Measurements from ENCODE around the gene MOBP.

MOBP gene

DNA sequence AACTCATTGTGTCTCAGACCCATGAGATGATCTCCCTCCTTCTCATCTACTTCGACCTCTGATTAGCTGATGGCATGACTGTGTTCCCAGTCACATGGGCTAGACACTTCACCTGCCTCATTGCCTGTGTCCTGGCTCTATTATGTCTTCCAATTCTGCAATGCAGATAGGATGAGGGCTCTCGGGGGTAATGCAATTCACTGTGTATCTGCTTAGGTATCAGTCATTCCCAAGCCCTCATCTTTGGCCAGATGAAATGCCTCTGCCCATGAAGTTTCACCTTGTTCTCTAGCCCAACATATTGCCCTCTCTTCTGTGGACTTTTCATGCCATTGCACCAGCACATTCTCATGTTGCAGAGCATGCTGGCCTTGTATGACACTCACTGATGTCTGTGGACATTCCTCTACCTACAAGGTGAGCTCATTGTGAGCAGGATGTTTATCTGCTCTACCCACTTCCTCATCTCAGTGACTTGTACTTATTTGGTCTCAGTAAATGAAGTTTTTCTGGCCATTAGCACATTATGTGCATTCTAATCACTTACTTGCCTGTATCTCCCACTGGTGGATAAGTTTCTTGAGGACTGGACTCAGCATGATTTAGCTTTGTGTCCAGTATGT lies 32.3 kb downstream of the MOBP start:
- FAIRE-seq, result no peak

DNA sequence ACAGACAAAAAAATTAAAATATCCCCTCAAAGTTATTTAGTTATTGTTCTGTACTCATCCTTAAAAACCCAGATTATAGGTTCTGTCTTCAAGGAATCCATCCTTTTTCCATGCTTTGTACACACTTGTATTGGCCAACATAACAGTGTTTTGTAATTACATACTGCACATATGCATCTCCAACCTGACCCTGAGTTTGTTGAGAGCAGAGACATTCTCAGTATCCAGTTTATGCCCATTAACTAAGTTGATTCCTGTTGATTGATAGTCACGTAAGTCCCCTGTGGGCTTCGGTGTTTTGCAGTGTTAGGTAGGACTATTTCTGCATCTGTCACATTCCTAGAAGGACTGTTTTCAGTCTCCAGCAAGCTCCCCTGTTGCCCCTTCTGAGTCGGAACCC lies 33.6 kb downstream of the MOBP start:
- no peak for FAIRE-seq

DNA sequence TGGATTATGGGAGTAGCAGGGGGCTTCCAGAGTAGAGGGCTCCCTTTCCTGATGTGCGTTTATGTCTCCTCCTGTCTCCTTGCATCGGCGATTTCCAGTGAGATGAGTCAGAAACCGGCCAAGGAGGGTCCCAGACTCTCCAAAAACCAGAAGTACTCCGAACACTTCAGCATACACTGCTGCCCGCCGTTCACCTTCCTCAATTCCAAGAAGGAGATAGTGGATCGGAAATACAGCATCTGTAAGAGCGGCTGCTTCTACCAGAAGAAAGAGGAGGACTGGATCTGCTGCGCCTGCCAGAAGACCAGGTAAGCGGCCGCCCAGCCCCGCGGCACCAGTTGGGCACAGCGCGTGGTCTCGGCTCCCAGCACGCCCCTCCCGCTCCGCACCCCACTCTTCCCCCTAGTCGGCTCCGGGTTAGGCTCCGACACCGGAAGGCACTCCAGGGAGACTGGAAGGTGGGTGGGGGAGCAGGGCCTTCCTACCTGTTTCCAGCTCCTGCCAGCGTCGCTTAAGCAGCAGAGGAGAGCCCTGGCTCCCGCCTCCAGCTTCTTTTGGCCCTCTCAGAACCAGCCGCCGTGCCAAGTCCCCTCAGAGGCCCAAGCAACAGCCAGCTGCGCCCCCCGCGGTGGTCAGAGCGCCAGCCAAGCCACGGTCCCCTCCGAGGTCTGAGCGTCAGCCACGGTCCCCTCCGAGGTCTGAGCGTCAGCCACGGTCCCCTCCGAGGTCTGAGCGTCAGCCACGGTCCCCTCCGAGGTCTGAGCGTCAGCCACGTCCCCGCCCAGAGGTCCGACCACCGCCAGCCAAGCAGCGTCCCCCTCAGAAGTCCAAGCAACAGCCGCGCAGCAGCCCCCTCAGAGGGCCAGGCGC lies 34.7 kb downstream of the MOBP start:
- FAIRE-seq, result no peak

DNA sequence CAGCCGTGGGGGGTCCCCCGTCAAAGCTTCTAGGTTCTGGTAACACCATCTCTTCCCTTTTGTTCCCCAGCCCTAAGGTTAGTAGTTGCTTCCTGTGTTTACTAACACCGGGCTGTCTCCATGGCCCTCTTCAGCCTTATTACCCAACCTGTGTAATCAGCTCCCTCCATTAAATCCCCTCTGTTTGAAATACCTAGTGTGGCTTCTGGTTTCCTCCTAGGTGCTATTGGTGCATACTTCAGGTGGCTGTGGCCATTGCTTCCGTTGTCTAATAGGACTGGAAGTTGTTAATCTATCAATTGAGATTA lies 35.3 kb downstream of the MOBP start:
- no peak for FAIRE-seq

DNA sequence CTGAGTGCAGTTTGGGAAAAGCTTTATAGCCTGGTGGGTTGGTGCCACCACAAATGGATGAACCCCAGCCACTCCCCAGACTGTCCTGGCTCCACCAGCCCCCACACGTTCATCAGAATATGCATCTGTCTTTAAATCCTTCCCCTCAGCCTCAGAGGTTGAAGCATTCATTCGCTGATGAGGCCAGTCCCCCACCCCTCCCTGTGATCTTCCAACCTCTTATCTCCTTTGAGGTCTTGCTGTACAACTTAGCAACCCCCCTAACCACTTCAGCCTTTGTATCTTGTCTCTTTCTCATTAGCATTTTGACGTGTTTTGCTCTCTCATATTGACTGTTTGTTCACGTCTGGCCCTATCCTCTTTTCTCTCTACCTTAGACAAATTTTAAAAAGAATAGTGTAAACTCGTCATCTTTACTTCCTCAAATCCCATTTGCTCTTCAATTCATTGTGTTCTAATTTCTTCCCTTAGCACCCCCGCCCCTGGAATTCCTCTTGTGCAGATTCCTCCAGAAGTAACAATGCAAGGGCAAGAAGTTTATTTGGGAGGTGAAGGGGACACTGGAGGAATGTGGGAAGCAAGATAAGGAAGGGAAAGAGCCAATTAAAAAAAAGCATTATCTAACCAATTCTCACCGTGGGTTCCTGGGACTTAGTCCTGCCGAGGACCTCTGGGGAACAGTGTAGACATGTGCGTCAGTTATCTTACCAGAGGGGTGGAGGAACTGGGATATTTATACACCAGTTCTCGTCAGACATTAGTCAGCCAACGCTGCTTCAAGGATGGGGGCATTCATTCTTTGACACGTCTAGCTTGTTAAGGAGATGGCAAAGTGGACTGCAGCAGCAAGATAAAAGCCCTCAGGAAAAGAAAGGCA lies 38.6 kb downstream of the MOBP start:
- no peak for FAIRE-seq

DNA sequence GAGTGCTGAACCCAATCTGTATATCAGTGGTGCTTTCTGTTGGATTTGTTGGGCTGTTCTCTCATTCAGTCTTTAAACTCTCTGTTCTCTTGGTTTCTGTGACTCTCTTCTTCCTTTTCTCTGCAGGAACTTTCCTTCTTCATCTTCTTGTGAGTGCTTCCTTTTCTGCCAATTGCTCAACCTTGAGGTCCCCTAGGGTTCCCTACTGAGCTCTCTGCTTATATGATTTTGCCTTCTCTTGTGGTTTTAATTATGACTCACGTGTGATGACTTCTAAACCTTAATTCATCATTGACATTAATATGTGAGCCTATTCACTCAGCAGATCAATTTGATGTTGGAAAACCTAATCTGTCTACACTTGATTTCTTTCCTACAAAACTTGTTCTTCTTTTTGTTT lies 39.4 kb downstream of the MOBP start:
- FAIRE-seq, result no peak

DNA sequence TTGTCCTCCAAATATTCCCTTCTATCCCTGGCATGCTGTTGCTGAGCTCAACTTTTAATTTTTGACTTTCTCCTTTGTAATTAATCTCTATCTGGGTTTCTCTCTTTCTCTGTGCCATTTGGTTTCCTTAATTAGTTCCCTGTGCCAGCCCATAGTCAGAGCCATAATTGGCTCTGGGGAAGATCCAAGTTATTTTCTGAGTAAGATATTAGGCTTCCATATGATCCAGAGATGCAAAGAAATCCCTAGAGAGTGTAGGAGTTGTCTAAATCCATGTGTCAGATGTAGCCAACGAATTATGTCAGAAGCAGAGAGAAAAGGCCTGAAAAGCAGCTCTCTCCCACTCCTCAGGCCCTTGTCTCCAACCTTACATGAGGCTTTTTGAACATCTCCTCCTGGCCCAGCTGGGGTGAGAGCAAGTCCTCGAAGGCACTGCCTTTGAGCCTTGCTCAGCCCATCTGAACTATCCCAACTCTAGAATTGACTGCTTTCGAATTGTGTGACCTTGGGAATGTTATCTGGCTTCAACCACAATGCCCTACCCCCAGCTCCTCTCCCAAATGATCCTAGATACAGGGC lies 46.4 kb downstream of the MOBP start:
- FAIRE-seq, result no peak

DNA sequence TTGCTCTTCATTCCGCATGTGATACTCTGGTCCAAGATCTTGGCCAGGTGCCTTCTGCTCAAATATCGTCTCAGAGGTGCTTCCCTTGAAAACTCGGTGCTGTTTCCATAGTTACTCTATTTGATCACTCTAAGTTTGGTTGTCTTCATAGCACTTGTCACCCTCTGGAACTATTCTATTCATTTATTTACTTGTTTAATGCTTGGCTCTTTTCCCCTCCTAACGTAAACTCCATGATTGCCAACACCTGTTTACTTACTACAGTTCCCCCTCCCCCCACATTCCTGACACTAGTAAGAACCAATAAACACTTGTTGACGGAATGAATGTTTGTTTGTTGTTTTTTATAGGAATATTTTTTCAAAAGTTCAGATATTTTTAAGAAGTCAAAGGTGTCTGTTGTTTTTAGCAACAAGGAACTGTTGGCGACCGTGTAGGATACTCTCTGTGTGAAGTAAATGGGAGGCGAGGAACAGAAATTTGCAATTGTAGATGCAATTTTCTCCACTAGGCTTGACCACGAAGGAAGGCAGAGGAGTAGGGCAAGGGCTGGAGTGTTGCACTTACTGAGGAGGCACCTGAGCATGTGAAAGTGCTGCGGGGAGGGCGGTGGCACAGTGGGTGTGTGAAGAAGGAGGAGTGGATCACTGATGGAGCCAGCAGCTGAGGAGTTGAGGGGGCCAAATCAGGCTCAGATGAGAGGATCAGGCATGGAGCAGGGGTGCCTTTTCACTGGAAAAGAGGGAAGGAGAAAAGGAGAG lies 48.4 kb downstream of the MOBP start:
- no peak for FAIRE-seq

DNA sequence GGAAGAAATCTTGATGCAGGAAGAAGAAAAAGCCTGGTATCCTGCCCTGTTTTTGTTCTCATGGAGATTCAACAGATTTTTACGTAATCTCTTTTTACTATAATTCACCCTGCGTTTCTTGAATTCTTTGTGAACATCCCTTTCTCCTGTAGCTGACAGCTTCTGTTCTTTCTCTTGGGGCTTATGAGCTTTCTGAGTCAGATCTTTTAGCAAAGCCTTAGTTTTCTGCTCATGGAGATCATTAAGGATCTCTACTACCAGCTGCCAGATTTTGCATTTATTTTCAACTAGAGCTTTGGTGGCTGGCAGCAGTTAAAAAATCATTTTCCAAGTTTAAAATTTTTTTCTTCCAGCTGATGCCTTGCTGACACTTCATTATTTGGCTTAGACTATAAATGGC lies 51.6 kb downstream of the MOBP start:
- no peak for FAIRE-seq

DNA sequence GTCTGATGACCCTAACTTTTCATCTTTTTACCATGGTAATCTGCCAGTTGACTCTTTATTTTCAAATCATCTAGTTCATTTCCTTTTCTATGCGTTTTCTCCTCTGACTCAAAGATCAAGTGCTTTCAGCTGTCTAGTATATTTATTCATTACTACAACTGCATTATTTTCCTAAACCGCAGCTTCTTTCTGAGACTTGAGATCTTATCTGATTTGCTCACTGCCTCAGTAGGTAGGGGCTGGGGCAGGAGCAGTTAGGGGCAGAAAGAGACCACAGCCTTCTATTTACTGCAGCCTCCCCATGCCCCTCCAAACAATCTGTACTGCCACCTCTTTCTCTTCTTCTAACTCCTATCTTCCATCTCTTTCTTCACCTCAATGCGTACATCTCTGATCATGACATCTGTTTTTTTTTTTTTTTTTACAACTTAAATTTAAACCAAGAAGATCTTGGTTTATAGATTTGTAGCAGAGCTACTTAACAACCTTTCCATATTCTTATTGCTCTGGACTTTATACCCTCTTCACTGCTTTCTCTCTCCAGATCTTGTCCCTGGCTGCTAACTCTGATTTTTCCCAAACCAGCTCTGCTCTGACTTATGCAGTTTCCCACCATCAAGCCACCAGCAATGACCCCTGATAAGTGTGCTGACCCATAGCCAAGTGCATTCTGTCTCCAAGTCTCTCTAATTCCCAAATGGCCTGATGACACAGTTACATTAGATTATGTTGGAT lies 52.2 kb downstream of the MOBP start:
- no peak for FAIRE-seq

DNA sequence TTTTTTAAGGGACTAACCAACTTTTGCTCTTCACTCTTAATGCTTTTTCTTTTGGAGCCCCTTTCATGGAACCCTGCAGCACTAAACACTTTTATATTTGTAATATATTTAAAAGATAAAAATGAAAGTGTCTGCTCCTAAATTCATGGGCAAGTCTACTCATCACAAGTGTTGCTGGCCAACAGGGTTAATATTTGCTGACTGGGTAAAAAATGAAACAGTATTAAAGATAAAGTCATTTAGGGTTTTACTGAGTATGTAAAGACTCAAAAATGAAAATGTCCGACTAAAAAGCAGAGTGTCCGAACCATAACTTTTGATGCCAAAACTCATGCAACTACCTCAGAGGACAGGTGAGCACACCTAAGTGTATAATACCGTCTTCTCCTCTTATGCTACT lies 54.0 kb downstream of the MOBP start:
- no peak for FAIRE-seq

DNA sequence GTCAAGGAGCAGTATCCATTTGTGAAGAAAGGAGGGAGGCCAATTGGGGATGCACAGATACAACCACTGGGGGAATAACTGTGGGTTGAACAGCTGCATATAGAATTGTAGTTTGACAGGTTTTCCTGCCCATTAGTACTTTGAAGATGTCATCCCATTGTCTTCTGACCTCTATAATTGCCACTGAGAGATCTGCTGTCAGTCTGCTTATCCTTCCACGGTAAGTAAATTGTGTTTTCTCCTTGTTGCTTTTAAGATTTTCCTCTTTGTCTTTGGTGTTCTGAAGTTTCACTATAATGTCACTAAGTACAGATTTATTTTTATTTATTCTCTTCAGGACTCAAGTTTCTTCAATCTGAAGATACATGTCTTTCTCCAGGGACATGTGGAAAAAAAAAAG lies 56.6 kb downstream of the MOBP start:
- FAIRE-seq, result no peak

DNA sequence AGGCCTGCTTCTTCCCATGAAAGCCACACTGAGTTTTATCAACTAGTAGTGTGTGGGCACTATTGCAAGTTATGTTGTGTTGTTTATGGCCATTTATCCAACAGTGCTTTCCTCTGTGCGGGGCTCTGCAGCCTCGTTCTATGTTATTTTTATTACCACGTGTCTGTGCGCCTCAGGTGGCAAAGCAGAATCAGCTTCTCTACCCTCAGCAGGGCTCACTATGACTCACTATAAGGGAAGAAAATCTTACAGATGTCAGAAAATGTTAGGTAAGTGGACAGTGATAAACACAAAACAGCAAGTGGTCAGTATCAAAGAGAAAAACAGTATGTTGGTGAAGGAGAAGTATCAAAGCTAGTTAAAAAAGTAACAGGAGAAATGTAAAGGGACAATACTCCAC lies 61.4 kb downstream of the MOBP start:
- no peak for FAIRE-seq

DNA sequence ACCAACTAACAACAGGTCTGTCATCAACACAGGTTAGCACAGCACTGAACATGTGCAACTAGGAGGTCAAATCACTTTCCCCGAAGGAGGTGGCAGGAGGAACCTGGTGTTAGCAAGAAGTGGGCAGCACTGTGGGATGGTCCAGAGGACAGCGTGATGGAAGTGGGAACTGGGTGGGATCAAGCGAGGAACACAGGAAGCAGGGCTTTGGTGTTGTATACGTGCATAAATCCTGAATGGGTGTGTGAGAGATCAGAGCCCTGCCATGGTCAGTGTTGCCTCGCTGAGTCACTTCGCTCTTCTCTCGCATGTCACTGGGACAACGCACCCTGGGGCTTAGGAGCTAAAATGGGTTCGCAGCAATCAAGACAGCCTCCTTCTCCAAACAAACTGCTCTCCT lies 62.1 kb downstream of the MOBP start:
- FAIRE-seq, result no peak

DNA sequence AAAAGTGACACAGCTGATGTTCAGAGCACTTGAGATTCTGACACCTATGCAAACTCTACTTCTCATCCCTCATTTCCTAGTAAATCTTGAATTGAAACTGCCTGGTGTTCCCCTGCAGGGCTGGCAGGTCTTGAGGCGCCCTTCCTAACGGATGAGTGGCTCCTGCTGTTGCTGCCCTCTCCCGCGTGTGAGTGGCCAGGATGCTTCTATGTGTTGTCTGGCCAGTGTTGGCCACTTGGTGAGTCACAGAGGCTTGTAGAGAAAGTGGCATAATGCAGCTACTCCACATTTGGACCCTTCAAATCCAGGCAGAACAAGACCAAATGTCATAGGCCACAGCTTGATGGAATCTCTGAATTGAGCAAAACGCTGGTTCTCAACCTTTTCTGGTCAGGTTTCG lies 63.6 kb downstream of the MOBP start:
- FAIRE-seq, result no peak

DNA sequence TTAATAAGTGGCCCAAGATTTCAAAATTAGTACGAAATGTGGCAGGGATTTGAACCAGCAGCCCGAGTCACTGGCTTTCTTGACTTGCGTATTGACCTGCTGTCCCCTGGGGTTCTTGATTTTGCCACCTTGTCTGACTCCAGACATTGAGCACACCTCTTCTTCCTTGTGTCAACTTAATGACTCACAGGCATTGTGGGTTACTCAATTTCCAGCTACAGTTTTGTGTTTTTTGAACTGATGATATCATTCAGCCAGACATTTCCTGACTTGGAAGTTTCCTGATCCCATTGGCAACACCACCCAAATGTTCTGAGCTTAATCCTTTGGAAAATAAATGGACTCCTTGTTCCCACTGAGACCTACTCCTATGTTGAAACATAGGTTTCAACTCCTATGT lies 64.2 kb downstream of the MOBP start:
- no peak for FAIRE-seq

DNA sequence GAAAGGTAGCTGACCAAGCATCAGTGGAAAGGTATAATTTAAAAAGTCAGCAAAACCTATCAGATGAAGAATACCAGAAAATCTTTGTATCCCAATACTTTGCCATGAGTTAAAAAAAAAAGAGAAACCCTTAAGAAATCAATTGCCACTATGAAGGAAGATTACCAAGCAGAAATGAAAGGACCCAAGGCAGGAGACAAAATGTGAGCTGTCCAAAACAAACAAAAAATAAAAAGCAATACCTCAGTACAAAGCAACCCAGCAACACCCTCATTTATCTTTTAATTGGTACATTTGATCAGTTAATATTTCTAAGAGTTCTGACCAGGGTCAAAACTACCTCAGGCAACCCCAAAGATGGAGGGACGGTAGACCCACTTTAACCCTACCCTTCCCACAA lies 65.3 kb downstream of the MOBP start:
- FAIRE-seq, result no peak

DNA sequence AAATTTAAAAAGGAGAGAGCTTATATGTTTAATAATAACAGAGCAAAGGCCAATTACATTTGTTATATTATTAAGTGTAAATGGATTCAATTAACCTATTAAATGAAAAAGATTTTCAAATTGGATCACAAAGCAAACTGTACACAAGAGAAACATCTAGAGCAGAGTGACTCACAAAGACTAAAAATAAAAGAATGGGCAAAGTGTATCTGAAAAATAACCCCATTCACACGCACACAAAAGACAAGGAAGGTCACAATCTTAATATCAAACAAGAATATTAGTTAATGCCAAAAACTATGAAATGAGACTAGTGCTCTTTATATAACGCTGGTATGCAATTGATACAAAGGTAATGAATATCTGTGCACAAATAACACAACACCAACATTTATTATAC lies 65.7 kb downstream of the MOBP start:
- no peak for FAIRE-seq

DNA sequence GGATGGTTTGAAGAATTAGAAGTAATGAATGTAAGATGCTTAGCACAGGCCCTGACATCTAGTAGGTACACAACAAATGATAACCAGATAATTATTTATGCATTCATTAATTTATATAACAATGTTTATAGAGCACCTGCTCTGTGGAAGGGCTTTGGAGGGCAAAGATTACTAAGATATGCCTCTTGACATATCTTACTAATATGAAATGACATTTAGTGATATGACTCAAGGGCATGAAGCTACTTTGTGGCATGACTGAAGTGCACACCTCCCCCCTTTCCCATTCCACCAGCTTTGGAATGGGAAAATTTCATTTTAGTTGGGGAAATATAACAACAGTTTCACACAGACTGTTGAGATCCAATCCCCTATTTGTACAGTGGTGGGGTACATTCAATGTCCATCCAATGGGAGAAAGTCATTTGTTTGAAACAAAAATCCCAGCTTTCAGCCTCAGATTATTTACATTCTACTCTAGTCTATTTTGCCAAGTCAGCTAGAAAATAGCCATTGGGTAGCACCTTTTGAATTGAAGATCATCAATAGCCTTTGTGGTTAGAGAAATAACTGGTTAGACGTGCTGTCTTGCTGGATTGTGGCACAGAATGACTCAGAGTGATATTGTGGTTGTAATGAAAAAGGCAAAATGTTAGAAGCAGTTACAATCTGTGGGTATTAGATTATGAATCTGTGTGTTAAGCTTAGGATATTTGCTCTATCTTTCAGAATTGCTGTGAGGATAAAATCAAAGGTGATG lies 72.9 kb downstream of the MOBP start:
- FAIRE-seq, result no peak

DNA sequence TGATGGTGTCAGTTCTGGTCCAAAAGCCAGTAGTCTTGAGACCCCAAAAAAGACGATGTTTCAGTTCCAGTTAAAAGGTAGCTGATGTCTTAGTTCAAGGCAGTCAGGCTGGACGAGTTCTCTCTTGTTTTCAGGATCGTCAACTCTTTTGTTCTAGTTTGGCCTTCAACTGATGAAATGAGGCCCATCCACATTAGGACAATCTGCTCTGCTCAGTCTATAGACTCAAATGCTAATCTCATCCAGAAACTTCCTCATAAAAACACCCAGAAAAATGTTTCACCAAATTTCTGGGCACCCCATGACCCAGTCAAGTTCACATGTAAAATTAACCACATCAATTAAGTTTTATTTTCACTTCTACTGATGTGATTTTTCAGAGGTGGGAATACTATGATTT lies 74.0 kb downstream of the MOBP start:
- FAIRE-seq, result no peak

DNA sequence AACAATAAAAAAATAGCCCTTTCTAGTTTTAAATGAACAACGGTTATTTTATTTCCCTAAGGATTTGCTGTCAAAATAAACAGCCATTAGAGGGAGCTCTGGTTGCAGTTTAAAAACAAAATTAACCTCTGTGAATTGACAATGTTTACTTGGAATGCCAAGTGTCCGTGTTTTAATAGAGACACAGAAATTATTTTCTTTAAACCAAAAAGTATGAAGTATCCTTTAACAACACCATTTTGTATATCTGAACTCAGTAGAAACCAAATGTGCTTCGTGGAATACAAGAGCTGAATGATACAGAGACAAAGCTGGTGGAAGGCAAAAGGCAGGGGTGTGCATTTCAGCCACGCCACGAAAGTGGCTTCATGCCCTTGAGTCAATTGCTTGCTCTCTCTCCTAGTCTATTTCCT lies 74.4 kb downstream of the MOBP start:
- FAIRE-seq, result no peak

All from A204.1 (cell line).